Measurements from ENCODE around the gene POLR2E. TPM values are rescaled to one million over a fixed set of nuclear protein-coding genes. Genes with fewer than 3 reads are reported as not detected.

The POLR2E gene
- total RNA-seq, 1 experiment from 2014 or later = 183 TPM

DNA sequence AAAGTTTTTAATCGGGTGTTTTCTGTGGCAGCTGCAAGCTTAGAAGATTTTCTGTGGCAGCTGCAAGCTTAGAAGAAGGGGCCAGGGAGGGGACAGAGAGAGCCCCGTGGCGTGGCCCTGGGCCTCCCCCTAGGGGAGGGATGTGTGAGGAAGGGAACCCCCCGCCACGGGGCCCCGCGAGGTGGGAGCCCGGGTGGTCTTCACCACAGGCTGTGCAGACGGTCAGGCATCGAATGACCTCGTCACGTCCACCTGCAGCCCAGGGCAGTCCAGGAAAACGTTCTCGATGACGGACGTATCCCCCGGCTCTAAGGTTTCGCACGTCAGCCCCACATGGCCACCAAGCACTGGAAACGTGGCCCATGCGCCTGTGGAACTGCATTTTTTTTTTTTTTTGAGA lies 8.6 kb downstream of the POLR2E start:
- H3K27ac ChIP-seq = peak overlapping the region; percentile 39
- no peak overlapping the region for H3K4me3 ChIP-seq
- H3K9me3 ChIP-seq (replicated peaks) = no peaks in the 10 kb centered on the region
- H3K27me3 ChIP-seq = no peaks in the 10 kb centered on the region
- peak; percentile 66 to 72 for DNase-seq
- H3K4me1 ChIP-seq = peaks cover 8% of the 10 kb centered on the region; the same call in 1 of the 2 replicates
- H3K36me3 ChIP-seq = peaks cover 19% of the 10 kb centered on the region

DNA sequence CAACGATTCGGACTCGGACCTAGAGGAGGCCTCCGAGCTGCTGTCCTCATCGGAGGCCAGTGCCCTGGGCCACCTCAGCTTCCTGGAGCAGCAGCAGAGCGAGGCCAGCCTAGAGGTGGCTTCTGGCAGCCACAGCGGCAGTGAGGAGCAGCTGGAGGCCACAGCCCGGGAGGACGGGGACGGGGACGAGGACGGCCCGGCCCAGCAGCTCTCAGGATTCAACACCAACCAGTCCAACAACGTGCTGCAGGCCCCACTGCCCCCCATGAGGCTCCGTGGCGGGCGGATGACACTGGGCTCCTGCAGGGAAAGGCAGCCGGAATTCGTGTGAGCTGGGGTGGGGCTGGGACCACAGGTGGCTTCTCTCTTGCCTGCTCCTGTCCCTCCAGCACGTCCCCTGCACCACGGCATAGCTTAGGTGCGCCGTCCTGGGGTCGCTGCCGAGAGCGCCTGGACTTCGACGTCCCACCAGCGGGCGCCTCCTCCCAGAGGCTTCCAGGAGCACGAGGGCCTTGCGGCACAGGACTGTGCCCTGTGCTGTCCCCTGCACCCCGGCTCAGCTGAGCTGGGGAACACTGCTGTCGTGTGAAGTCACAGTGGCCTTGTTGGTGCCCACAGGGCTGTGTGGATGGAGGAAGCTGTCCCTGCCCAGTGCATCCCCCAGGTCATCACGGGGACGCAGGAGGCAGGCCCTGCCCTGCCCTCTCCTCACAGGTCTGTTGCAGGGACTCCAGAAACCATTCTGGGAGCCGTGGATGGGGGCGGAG lies 9.3 kb downstream of the POLR2E start:
- peak in 1 of 2 experiments; percentile 46 for DNase-seq
- H3K36me3 ChIP-seq = peaks cover 13% of the 10 kb centered on the region
- no peak overlapping the region for H3K4me3 ChIP-seq
- H3K9me3 ChIP-seq (replicated peaks) = no peaks in the 10 kb centered on the region
- peak overlapping the region; percentile 39 for H3K27ac ChIP-seq
- peaks cover 8% of the 10 kb centered on the region; the same call in 1 of the 2 replicates for H3K4me1 ChIP-seq
- no peaks in the 10 kb centered on the region for H3K27me3 ChIP-seq

DNA sequence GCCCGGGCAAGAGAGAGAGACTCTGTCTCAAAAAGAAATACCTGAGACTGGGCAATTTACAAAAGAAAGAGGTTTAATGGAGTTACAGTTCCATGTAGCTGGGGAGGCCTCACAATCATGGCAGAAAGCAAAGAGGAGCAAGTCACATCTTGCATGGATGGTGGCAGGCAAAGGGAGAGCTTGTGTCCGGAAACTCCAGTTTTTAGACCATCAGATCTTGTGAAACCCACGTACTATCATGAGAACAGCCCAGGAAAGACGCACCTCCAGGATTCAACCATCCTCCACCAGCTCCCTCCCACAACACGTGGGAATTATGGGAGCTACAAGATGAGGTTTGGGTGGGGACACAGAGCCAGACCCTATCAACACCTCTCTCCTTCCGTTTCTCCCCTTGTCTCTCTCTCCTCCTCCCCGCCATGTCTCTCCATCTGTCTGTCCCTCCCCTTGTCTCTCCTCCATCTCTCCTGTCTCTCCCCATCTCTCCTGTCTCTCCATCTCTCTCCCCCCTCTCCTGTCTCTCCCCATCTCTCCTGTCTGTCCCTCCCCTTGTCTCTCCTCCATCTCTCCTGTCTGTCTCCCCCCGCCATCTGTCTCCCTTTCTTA lies 10.0 kb downstream of the POLR2E start:
- no peak for DNase-seq
- H3K4me3 ChIP-seq = no peak overlapping the region
- H3K27ac ChIP-seq = no peak overlapping the region
- no peaks in the 10 kb centered on the region for H3K9me3 ChIP-seq (replicated peaks)
- H3K27me3 ChIP-seq = no peaks in the 10 kb centered on the region
- peaks cover 10% of the 10 kb centered on the region; the same call in 1 of the 2 replicates for H3K36me3 ChIP-seq
- peaks cover 8% of the 10 kb centered on the region; the same call in 1 of the 2 replicates for H3K4me1 ChIP-seq

DNA sequence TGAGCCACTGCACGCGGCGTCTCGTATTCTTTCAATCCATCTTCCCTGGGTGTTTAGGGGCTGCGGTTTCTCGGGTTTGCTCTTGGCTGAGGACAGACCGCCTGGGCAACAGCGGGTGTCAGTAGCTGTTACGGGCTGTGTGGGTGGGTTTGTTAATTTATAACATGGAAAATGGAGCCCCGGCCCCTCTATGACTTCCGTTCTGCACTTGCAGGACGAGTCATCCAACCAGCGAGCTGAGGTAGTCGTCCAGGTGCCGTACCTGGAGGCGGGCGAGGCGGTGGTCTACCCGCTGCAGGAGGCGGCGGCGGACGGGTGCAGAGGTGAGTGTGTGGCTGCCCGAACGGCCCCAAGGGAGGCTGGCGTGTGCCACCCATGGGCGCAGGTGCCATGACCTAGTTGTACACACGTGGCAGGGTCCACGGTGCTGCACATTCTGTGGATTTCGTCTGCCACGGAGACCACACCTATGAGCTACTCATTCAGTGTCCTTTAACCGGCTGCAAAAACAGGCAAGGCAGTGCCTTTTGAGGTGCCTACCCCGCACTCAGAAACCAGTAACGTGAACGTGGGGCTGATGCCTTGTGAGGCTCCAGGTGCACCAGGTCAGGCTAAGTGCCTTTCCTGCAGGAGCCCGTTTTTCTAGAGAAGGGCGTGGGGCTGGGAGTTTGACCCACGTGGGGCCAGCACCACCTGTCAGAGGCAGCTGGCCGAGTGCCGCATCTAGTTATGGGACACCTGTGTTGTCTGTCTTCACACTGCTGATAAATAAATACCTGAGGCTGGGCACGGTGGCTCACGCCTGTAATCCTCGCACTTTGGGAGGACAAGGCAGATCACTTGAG lies 10.9 kb downstream of the POLR2E start:
- peaks cover 8% of the 10 kb centered on the region; the same call in 1 of the 2 replicates for H3K4me1 ChIP-seq
- H3K9me3 ChIP-seq (replicated peaks) = no peaks in the 10 kb centered on the region
- H3K27me3 ChIP-seq = no peaks in the 10 kb centered on the region
- no peak overlapping the region for H3K27ac ChIP-seq
- DNase-seq = no peak
- H3K36me3 ChIP-seq = peaks cover 10% of the 10 kb centered on the region; the same call in 1 of the 2 replicates
- H3K4me3 ChIP-seq = no peak overlapping the region

DNA sequence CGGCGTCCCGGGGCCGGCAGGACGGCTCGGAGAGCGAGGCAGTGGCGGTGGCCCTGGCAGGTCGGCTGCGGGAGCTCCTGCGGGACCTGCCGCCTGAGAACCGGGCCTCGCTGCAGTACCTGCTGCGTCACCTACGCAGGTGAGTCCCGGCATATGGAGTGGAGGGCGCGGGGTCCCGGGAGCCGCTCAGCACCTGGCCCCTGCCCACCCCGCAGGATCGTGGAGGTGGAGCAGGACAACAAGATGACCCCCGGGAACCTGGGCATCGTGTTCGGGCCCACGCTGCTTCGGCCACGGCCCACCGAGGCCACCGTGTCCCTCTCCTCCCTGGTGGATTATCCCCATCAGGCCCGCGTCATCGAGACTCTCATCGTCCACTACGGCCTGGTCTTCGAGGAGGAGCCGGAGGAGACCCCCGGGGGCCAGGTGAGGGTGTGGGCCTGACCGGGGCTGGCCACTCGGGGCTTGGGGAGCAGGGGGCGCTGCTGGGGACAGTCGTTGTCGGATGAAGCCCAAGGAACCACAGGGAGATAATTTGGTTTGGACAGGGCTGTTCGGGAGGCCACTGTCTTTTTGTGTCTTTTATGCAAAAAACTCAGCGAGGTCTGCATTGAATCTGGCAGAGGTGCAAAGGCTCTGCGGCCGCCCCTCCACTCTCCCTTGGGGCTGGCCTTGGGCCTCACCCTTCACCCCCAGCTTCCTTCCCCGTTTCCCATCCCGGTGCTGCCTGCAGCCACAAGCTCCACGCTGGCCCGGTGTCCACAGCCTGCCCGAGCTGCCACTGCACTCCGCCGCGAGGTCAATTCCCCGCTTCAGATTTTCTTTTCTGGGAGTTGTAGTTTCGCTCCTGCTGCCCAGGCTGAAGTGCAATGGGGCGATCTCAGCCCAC lies 12.0 kb downstream of the POLR2E start:
- no peak overlapping the region for H3K4me3 ChIP-seq
- DNase-seq = no peak
- H3K36me3 ChIP-seq = peaks cover 6% of the 10 kb centered on the region; the same call in 1 of the 2 replicates
- peaks cover 8% of the 10 kb centered on the region; the same call in 1 of the 2 replicates for H3K4me1 ChIP-seq
- no peaks in the 10 kb centered on the region for H3K27me3 ChIP-seq
- no peaks in the 10 kb centered on the region for H3K9me3 ChIP-seq (replicated peaks)
- no peak overlapping the region for H3K27ac ChIP-seq

DNA sequence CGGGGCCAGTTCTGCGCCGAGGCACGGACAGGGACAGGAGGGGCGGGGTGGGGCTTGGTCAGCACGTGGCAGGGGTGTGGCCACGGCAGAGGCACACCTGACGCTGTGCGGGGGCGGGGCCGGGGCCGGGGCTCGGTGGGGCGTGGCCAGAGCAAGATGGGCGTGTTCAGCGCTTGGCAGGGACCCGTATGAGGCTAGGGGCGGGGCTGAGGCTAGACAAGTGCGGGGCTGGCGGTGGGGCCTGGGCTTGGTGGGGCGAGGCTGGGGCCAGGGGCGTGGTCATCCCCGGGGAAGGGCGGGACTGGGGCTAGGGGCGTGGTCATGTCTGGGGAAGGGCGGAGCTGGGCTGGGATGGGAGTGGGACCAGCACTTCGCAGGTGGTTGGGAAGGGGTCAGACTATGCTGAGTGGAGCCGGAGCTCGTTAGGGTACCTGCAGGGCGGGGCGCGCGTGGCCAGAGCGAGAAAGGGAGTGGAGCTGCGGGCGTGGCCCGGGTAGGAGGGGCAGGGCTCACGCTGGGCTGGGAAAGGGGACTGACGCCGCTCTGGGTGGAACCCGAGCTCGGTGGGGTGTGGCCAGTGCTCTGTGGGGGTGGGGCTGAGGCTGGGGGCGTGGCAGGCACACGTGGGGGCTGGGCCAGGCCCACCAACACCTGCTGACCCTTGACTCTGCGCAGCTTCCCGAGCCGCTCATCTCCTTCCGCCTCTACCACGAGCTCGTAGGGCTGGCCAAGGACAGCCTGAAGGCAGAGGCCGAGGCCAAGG lies 12.8 kb downstream of the POLR2E start:
- peak; percentile 58 to 62 for DNase-seq
- H3K9me3 ChIP-seq (replicated peaks) = no peaks in the 10 kb centered on the region
- no peaks in the 10 kb centered on the region for H3K36me3 ChIP-seq
- peaks cover 8% of the 10 kb centered on the region; the same call in 1 of the 2 replicates for H3K4me1 ChIP-seq
- H3K4me3 ChIP-seq = no peak overlapping the region
- H3K27me3 ChIP-seq = no peaks in the 10 kb centered on the region
- H3K27ac ChIP-seq = no peak overlapping the region

DNA sequence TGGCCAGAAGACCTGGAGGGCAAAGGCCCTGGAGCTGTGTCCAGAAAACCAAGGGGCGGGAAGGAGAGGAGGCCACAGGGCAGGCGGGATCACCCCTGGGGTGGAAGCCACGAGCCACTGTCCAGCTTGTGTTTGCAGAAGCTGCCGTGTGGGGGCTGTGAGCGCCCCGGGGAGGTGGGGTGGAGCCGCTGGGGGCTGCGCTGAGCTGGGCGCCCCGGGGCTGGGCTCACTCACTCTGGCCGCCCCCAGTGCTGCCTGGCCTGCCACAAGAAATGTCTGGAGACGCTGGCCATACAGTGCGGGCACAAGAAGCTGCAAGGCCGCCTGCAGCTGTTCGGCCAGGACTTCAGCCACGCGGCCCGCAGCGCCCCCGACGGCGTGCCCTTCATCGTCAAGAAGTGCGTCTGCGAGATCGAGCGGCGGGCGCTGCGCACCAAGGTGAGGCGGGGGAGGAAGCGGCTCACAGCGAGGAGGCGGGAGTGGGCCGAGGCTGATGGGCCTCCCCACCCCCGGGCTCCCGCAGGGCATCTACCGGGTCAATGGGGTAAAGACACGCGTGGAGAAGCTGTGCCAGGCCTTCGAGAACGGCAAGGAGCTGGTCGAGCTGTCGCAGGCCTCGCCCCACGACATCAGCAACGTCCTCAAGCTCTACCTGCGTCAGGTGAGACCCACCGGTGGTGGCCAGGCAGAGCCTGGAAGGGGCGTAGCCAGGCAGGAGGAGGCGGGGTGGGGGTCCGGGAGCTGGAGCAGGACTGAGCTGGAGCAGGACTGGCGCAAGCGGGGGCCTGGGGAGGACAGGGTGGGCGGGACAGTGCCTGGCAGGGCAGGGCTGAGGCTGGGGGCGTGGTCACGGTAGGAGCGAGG lies 13.6 kb downstream of the POLR2E start:
- no peak for DNase-seq
- Histone ChIP-seq H3K36me3 (no peaks in the 10 kb centered on the region), H3K4me1 (peaks cover 7% of the 10 kb centered on the region; the same call in 1 of the 2 replicates), H3K9me3 (replicated peaks) (no peaks in the 10 kb centered on the region), H3K27ac (no peak overlapping the region), H3K27me3 (no peaks in the 10 kb centered on the region), H3K4me3 (no peak overlapping the region)

DNA sequence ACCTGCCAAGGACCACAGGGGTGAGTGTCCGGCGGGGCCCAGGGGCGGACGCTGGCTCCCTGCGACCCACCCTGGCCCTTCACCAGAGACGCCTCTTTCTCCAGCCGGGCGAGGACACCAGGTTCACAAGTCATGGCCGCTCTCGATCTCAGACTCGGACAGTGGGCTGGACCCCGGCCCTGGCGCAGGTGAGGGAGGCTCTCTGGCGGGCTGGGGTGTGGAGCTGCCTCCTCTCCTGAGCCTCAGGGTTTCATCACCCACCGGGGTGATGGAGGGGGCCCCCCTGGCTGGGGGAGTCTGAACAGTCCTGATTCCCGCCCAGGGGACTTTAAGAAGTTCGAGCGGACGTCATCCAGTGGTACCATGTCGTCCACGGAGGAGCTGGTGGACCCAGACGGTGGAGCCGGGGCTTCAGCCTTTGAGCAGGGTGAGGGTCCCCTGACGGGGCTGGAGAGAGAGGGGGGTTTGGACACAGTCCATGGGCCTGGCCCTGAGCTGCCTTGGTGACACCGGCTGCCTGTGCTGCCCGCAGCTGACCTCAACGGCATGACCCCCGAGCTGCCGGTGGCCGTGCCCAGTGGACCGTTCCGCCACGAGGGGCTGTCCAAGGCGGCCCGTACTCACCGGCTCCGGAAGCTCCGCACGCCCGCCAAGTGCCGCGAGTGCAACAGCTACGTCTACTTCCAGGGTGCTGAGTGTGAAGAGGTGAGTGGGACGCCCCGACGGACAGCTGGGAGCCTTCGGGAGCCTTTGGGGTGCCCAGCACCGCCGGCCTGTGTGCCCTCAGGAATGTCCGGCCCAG lies 14.6 kb downstream of the POLR2E start:
- no peak for DNase-seq
- H3K27me3 ChIP-seq = no peaks in the 10 kb centered on the region
- H3K4me3 ChIP-seq = no peak overlapping the region
- H3K9me3 ChIP-seq (replicated peaks) = no peaks in the 10 kb centered on the region
- no peaks in the 10 kb centered on the region for H3K4me1 ChIP-seq
- no peaks in the 10 kb centered on the region for H3K36me3 ChIP-seq
- H3K27ac ChIP-seq = no peak overlapping the region

DNA sequence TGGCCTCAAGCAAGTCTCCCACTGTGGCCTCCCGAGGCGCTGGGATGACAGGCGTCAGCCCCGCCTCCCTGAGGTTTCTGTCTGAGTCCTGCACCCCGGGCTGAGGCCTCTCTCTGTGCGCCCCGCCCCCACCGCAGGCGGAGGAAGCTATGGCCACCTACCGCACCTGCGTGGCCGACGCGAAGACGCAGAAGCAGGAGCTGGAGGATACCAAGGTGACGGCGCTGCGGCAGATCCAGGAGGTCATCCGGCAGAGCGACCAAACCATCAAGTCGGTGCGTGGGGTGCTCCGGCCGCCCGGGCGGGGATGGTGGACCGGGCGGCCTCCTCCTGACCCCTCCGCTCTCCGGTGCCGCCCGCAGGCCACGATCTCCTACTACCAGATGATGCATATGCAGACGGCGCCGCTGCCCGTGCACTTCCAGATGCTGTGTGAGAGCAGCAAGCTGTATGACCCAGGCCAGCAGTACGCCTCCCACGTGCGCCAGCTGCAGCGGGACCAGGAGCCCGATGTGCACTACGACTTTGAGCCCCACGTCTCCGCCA lies 15.5 kb downstream of the POLR2E start:
- Histone ChIP-seq H3K27me3 (no peaks in the 10 kb centered on the region), H3K27ac (no peak overlapping the region), H3K36me3 (no peaks in the 10 kb centered on the region), H3K4me1 (no peaks in the 10 kb centered on the region), H3K4me3 (no peak overlapping the region), H3K9me3 (replicated peaks) (no peaks in the 10 kb centered on the region)
- no peak for DNase-seq

DNA sequence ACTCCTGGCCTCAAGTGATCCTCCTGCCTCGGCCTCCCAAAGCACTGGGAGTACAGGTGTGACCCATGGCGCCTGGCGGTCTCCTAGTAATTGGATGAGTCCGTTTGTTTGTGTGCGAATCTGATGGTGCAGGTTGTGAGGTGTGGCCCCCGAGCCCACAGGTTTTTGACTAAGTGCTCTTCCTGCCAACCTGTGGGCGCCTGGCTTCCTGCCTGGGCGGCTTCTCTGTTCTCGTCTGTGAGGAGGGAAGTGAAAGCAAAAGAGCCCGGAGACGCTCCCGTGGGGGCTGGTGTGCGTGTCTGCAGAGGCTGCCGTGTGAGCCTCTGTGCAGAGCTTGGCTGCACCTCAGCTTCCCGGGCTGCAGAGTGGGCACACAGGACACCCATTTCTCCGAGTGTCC lies 18.2 kb downstream of the POLR2E start:
- no peak for DNase-seq
- H3K36me3 ChIP-seq = no peaks in the 10 kb centered on the region
- peaks cover 9% of the 10 kb centered on the region; the same call in 1 of the 2 replicates for H3K27me3 ChIP-seq
- no peaks in the 10 kb centered on the region for H3K9me3 ChIP-seq (replicated peaks)
- H3K4me1 ChIP-seq = 0 out of 2 replicates have a peak, but pooled peaks cover 4% of the 10 kb centered on the region
- no peak overlapping the region for H3K27ac ChIP-seq
- H3K4me3 ChIP-seq = no peak overlapping the region

DNA sequence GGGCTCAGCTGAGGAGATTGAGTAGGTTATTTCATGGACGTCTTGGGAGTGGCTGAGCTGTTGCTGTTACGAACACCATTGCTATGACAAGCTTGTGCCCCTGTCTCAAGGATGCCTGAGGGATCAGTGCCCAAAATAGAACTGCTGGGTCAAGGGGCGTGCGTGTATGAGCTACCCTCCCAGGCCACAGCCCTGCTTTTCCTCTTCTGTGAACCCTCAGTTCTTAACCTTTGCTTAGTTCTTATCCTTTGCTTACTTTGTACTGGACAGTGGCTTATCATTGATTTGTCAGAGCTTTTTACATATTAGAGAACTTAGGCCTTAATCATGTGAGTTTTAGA lies 19.2 kb downstream of the POLR2E start:
- Histone ChIP-seq H3K27ac (no peak overlapping the region), H3K36me3 (no peaks in the 10 kb centered on the region), H3K4me3 (no peak overlapping the region), H3K9me3 (replicated peaks) (no peaks in the 10 kb centered on the region), H3K27me3 (peaks cover 12% of the 10 kb centered on the region; the same call in 1 of the 2 replicates), H3K4me1 (0 out of 2 replicates have a peak, but pooled peaks cover 4% of the 10 kb centered on the region)
- no peak for DNase-seq

Measured in SJCRH30 (cell line).